Prostate gland (tissue), 2 donors: ENCODE data around the gene GALNT3. TPM values are rescaled to one million over a fixed set of nuclear protein-coding genes. Genes with fewer than 3 reads are reported as not detected.

Experiments
- DNase-seq: peaks from one replicate; pipeline ENCODE4 v3.0.0-alpha.2; 2019; ENCODE audit warnings: low spot score
- H3K27ac ChIP-seq, 2 donors: fragments of 200-600 bp; sonication (generic); 2 replicates each; pipeline ENCODE4 v1.5.1; 2017 to 2019
- H3K27me3 ChIP-seq: fragments of 200-600 bp; sonication (generic); replicated peaks from 2 replicates; pipeline ENCODE4 v1.5.1; 2019; ENCODE audit not compliant: insufficient read depth
- H3K36me3 ChIP-seq, 2 donors: fragments of 200-600 bp; sonication (generic); 1 replicate in 1 of 2; 2 replicates in 1 of 2; pipeline versions ENCODE4 v1.5.1 to v1.8.1; 2017 to 2019
- H3K4me1 ChIP-seq: fragments of 200-600 bp; sonication (generic); replicated peaks from 2 replicates; pipeline ENCODE4 v1.5.1; 2019
- H3K4me3 ChIP-seq, 2 donors: fragments of 200-600 bp; sonication (generic); 2 replicates each; pipeline ENCODE4 v1.5.1; 2017 to 2019
- H3K9me3 ChIP-seq: fragments of 200-600 bp; sonication (generic); 2 replicates; pipeline ENCODE4 v1.5.1; 2017
- CTCF ChIP-seq, 4 experiments: fragments of 200-600 bp in 2 of 4; fragments of 450-650 bp in 2 of 4; sonication (generic) in 2 of 4; IDR thresholded peaks; 1 replicate in 3 of 4; 2 replicates in 1 of 4; pipeline ENCODE4 v1.5.1; 2016 to 2019; ENCODE audit warnings: antibody characterized with exemption in 4 of 4, mild to moderate bottlenecking in 2 of 4, moderate library complexity in 2 of 4
- POLR2A ChIP-seq: fragments of 450-650 bp; IDR thresholded peaks from one replicate; pipeline ENCODE4 v1.6.1; 2016; ENCODE audit warnings: antibody characterized with exemption, mild to moderate bottlenecking
- POLR2AphosphoS5 ChIP-seq: sonication (generic); formaldehyde crosslinking; IDR thresholded peaks from one replicate; pipeline ENCODE4 v1.6.1; 2017; ENCODE audit warnings: antibody characterized with exemption
- WGBS: methylation state at CpG from one replicate; pipeline ENCODE4 v1.1.5; 2018; 5-methylcytosine and 5-hydroxymethylcytosine counted together
- intact Hi-C: fragments of 100-400 bp; cut with DNase I; formaldehyde crosslinking; loops from one replicate; pipeline ENCODE4 v1.14.2; 2022
- total RNA-seq, 2 donors: library from RNA; depleted of rRNA; stranded (reverse); fragments of >200 nt; gene quantifications; one replicate each; pipeline ENCODE4 v1.1.0, GENCODE V29; 2016

The GALNT3 gene
- total RNA-seq, 2 donors from 2014 or later: 24.5 to 69.9 TPM

GRCh38 chr2:165718610-165719210 is 75.3 kb downstream of the GALNT3 start:
- no peak overlapping the region for H3K4me3 ChIP-seq
- DNase-seq: no peak
- no peaks in the 10 kb centered on the region for H3K36me3 ChIP-seq
- intact Hi-C loops: no loop called here
- no peaks in the 10 kb centered on the region for H3K9me3 ChIP-seq
- no peaks in the 10 kb centered on the region for H3K27me3 ChIP-seq
- 33% methylated on average over 1 of the region's 1 CpG for WGBS
- no peak overlapping the region for H3K27ac ChIP-seq
- H3K4me1 ChIP-seq: no peaks in the 10 kb centered on the region
- TF ChIP-seq POLR2A: no peak
- no peak for TF ChIP-seq CTCF (IDR thresholded peaks at IDR 0.05)
- TF ChIP-seq POLR2AphosphoS5: no peak

- 86% methylated on average over 1 of the region's 1 CpG for WGBS
- TF ChIP-seq POLR2AphosphoS5 (no peak), POLR2A (no peak), CTCF (IDR thresholded peaks at IDR 0.05) (no peak)
- Histone ChIP-seq H3K4me3 (no peak overlapping the region), H3K27me3 (no peaks in the 10 kb centered on the region), H3K27ac (no peak overlapping the region), H3K36me3 (no peaks in the 10 kb centered on the region), H3K9me3 (no peaks in the 10 kb centered on the region), H3K4me1 (no peaks in the 10 kb centered on the region)
- DNase-seq: no peak
- intact Hi-C loops: no loop called here
Observed at GRCh38 chr2:165716091-165716490, 78.0 kb downstream of the GALNT3 start.

- TF ChIP-seq CTCF (IDR thresholded peaks at IDR 0.05) (no peak), POLR2AphosphoS5 (no peak), POLR2A (no peak)
- no peaks in the 10 kb centered on the region for H3K36me3 ChIP-seq
- no peaks in the 10 kb centered on the region for H3K4me1 ChIP-seq
- no peak for DNase-seq
- intact Hi-C loops: no loop called here
- no peak overlapping the region for H3K4me3 ChIP-seq
- no peaks in the 10 kb centered on the region for H3K9me3 ChIP-seq
- H3K27me3 ChIP-seq: no peaks in the 10 kb centered on the region
- 90% methylated on average over 3 of the region's 3 CpGs for WGBS
- no peak overlapping the region for H3K27ac ChIP-seq
Observed at GRCh38 chr2:165706960-165707487, 87.0 kb downstream of the GALNT3 start.

DNA sequence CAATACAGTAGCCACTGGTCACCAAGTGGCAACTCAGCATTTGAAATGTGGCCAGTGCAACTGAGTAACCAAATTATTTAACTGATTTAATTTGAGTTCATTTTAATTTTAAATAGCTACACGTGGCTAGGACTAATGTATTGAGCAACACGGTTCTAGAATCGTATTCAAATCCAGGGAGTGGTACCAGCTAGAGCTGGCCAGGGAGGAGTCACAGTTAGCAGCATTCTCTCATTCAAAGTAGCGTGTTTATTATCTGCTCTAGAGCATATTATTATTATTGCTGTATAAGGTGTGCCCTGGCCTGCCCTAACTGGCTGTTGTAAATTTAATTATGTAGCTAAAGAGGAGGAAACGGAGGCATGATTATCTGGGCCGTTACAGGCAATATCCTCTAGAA is 92.9 kb downstream of the GALNT3 start:
- Histone ChIP-seq H3K27me3 (no peaks in the 10 kb centered on the region), H3K4me3 (no peak overlapping the region), H3K9me3 (no peaks in the 10 kb centered on the region), H3K27ac (no peak overlapping the region), H3K4me1 (no peaks in the 10 kb centered on the region), H3K36me3 (no peaks in the 10 kb centered on the region)
- WGBS: 75% methylated on average over 6 of the region's 6 CpGs
- TF ChIP-seq CTCF (IDR thresholded peaks at IDR 0.05) (no peak), POLR2A (no peak), POLR2AphosphoS5 (no peak)
- no peak for DNase-seq
- intact Hi-C loops: no loop called here

DNA sequence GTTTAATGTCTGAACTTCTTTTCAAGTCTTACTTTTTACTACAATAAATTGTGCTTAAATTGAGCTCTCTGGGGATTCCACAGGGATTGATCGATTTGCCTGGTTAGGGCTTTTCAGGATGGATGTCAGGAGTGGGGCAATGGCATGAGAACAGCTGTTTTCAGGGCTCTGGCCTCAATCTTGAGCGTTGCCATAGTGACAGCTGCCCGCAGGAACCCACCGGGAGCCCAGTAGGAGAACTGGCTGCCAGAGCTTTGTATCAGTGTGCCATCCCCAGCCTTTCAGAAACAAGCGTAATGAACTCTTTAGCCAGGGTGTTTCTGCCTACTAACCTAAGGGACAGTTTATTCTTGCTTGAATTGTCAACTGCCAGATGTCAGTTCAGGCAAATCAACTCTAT is 93.5 kb downstream of the GALNT3 start:
- no peak for DNase-seq
- Histone ChIP-seq H3K36me3 (no peaks in the 10 kb centered on the region), H3K27ac (no peak overlapping the region), H3K9me3 (no peaks in the 10 kb centered on the region), H3K27me3 (no peaks in the 10 kb centered on the region), H3K4me3 (no peak overlapping the region), H3K4me1 (no peaks in the 10 kb centered on the region)
- TF ChIP-seq POLR2A: no peak
- no peak for TF ChIP-seq CTCF (IDR thresholded peaks at IDR 0.05)
- TF ChIP-seq POLR2AphosphoS5: no peak
- intact Hi-C loops: no loop called here
- 82% methylated on average over 5 of the region's 5 CpGs for WGBS
